Urothelium cell line (cell line): Measurements from ENCODE around the gene CCNYL1.
"Not testable (repeated sequence)": the region's sequence is repeated elsewhere in the genome, so short reads cannot be mapped to it uniquely, and the experiment has no call there.

Source experiments
- DNase-seq: peaks from one replicate; pipeline ENCODE4 v3.0.0; 2011; ENCODE audit warnings: low spot score, mixed read lengths
- FAIRE-seq: peaks from 2 replicates; lab custom pipeline; 2011; peaks lifted over from hg19 to GRCh38; lab: Jason Lieb, UNC

CCNYL1 gene

GRCh38 chr2:207734264-207734635 lies 22.8 kb downstream of the CCNYL1 start:
- no peak for DNase-seq
- no peak for FAIRE-seq

- FAIRE-seq (no peak), DNase-seq (no peak)
Observed at GRCh38 chr2:207734636-207735512, 23.4 kb downstream of the CCNYL1 start.

GRCh38 chr2:207735513-207735859 lies 24.0 kb downstream of the CCNYL1 start:
- DNase-seq, FAIRE-seq: not testable (repeated sequence)

- DNase-seq: no peak
- FAIRE-seq: no peak
Observed at GRCh38 chr2:207743514-207743913, 32.1 kb downstream of the CCNYL1 start.

GRCh38 chr2:207744050-207744449 lies 32.6 kb downstream of the CCNYL1 start:
- FAIRE-seq: no peak
- DNase-seq: no peak

GRCh38 chr2:207744451-207744850 lies 33.0 kb downstream of the CCNYL1 start:
- DNase-seq: no peak
- no peak for FAIRE-seq

GRCh38 chr2:207746131-207746530 lies 34.7 kb downstream of the CCNYL1 start:
- no peak for FAIRE-seq
- DNase-seq: peak; percentile 67

GRCh38 chr2:207747653-207748560 lies 36.5 kb downstream of the CCNYL1 start:
- FAIRE-seq (no peak), DNase-seq (no peak)

GRCh38 chr2:207748993-207749392 lies 37.6 kb downstream of the CCNYL1 start:
- no peak for DNase-seq
- FAIRE-seq: no peak

GRCh38 chr2:207749873-207750272 lies 38.4 kb downstream of the CCNYL1 start:
- no peak for DNase-seq
- FAIRE-seq: no peak

GRCh38 chr2:207750345-207750744 lies 38.9 kb downstream of the CCNYL1 start:
- no peak for DNase-seq
- no peak for FAIRE-seq

- no peak for FAIRE-seq
- DNase-seq: no peak
Observed at GRCh38 chr2:207750876-207751275, 39.4 kb downstream of the CCNYL1 start.

- not testable (repeated sequence) for FAIRE-seq, DNase-seq
Observed at GRCh38 chr2:207753688-207754087, 42.2 kb downstream of the CCNYL1 start.

- DNase-seq (no peak), FAIRE-seq (no peak)
Observed at GRCh38 chr2:207754498-207755383, 43.3 kb downstream of the CCNYL1 start.

GRCh38 chr2:207758025-207758424 lies 46.6 kb downstream of the CCNYL1 start:
- FAIRE-seq (no peak), DNase-seq (no peak)

GRCh38 chr2:207759890-207760289 lies 48.5 kb downstream of the CCNYL1 start:
- no peak for FAIRE-seq
- no peak for DNase-seq

GRCh38 chr2:207760453-207760852 lies 49.0 kb downstream of the CCNYL1 start:
- DNase-seq (no peak), FAIRE-seq (no peak)

GRCh38 chr2:207761426-207761825 lies 50.0 kb downstream of the CCNYL1 start:
- not testable (repeated sequence) for DNase-seq, FAIRE-seq

- FAIRE-seq (no peak), DNase-seq (no peak)
Observed at GRCh38 chr2:207762146-207762545, 50.7 kb downstream of the CCNYL1 start.

GRCh38 chr2:207763303-207763917 lies 52.0 kb downstream of the CCNYL1 start:
- FAIRE-seq (no peak), DNase-seq (no peak)
